ENCODE measurements around the gene NMRAL1. TPM values are rescaled to one million over a fixed set of nuclear protein-coding genes. Genes with fewer than 3 reads are reported as not detected.

NMRAL1 gene
- total RNA-seq, 1 donor from 2014 or later, result 56.0 TPM

GRCh38 chr16:4500272-4500671, 25.8 kb upstream of the NMRAL1 start:
- Mint-ChIP-seq H3K36me3 (no peaks in the 10 kb centered on the region), H3K4me1 (peaks cover 12% of the 10 kb centered on the region), H3K9me3 (no peaks in the 10 kb centered on the region), H3K27me3 (ENCODE audit: low read depth) (no peaks in the 10 kb centered on the region), H3K4me3 (no peak overlapping the region), H3K27ac (peak overlapping the region; percentile 7)
- no peak for TF ChIP-seq CTCF (IDR thresholded peaks at IDR 0.05; ENCODE audit: unreplicated experiment)
- no peak for DNase-seq (ENCODE audit: low spot score in 2 of 2, unreplicated experiment in 2 of 2)

- Mint-ChIP-seq H3K27ac (no peak overlapping the region), H3K9me3 (no peaks in the 10 kb centered on the region), H3K4me1 (peaks cover 12% of the 10 kb centered on the region), H3K27me3 (ENCODE audit: low read depth) (no peaks in the 10 kb centered on the region), H3K36me3 (no peaks in the 10 kb centered on the region), H3K4me3 (no peak overlapping the region)
- no peak for DNase-seq (ENCODE audit: low spot score in 2 of 2, unreplicated experiment in 2 of 2)
- no peak for TF ChIP-seq CTCF (IDR thresholded peaks at IDR 0.05; ENCODE audit: unreplicated experiment)
Measured at GRCh38 chr16:4499196-4499555, 24.8 kb upstream of the NMRAL1 start.

GRCh38 chr16:4498546-4499195, 24.2 kb upstream of the NMRAL1 start:
- Mint-ChIP-seq H3K36me3 (no peaks in the 10 kb centered on the region), H3K9me3 (no peaks in the 10 kb centered on the region), H3K27me3 (ENCODE audit: low read depth) (no peaks in the 10 kb centered on the region), H3K4me1 (peaks cover 12% of the 10 kb centered on the region), H3K4me3 (no peak overlapping the region), H3K27ac (no peak overlapping the region)
- DNase-seq (ENCODE audit: low spot score in 2 of 2, unreplicated experiment in 2 of 2), result no peak
- TF ChIP-seq CTCF (IDR thresholded peaks at IDR 0.05; ENCODE audit: unreplicated experiment), result no peak

- TF ChIP-seq CTCF (IDR thresholded peaks at IDR 0.05; ENCODE audit: unreplicated experiment), result no peak
- Mint-ChIP-seq H3K27me3 (ENCODE audit: low read depth) (no peaks in the 10 kb centered on the region), H3K36me3 (peaks cover 4% of the 10 kb centered on the region), H3K9me3 (no peaks in the 10 kb centered on the region), H3K27ac (no peak overlapping the region), H3K4me1 (peaks cover 12% of the 10 kb centered on the region), H3K4me3 (no peak overlapping the region)
- no peak for DNase-seq (ENCODE audit: low spot score in 2 of 2, unreplicated experiment in 2 of 2)
Measured at GRCh38 chr16:4496305-4496704, 21.9 kb upstream of the NMRAL1 start.

GRCh38 chr16:4495766-4496165, 21.3 kb upstream of the NMRAL1 start:
- Mint-ChIP-seq H3K4me1 (peaks cover 7% of the 10 kb centered on the region), H3K27ac (no peak overlapping the region), H3K27me3 (ENCODE audit: low read depth) (no peaks in the 10 kb centered on the region), H3K9me3 (no peaks in the 10 kb centered on the region), H3K36me3 (peaks cover 4% of the 10 kb centered on the region), H3K4me3 (no peak overlapping the region)
- TF ChIP-seq CTCF (IDR thresholded peaks at IDR 0.05; ENCODE audit: unreplicated experiment), result no peak
- DNase-seq (ENCODE audit: low spot score in 2 of 2, unreplicated experiment in 2 of 2), result no peak

Measured in mesothelial cell of epicardium (in vitro differentiated cells).